ENCODE data around the gene PDZD7.
"Not testable (repeated sequence)": the region's sequence is repeated elsewhere in the genome, so short reads cannot be mapped to it uniquely, and the experiment has no call there.

The PDZD7 gene

DNA sequence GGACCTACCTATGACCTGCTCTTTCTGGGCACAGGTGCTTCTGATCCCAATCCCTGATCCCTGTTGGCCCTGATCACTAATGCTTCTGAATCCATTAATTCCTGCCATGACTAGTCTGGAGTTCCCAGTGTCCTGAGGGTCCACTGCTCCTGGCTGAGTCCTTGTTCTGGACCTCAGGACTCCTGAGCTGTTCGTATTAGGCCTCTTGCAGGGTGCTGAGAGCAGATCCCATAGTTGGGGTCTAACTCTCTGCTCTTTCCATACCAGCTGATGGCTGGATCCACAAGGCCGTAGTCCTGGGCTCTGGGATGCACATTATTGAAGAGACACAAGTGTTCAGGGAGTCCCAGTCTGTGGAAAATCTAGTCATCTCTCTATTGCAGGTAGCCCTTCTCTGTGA, 50.6 kb downstream of the PDZD7 start:
- H3K9me3 Mint-ChIP-seq: no peaks in the 10 kb centered on the region
- no peak overlapping the region for H3K4me3 Mint-ChIP-seq
- H3K36me3 Mint-ChIP-seq: no peaks in the 10 kb centered on the region
- H3K27ac Mint-ChIP-seq: no peak overlapping the region
- H3K27me3 Mint-ChIP-seq: no peaks in the 10 kb centered on the region
- peaks cover under 1% of the 10 kb centered on the region for H3K4me1 Mint-ChIP-seq

DNA sequence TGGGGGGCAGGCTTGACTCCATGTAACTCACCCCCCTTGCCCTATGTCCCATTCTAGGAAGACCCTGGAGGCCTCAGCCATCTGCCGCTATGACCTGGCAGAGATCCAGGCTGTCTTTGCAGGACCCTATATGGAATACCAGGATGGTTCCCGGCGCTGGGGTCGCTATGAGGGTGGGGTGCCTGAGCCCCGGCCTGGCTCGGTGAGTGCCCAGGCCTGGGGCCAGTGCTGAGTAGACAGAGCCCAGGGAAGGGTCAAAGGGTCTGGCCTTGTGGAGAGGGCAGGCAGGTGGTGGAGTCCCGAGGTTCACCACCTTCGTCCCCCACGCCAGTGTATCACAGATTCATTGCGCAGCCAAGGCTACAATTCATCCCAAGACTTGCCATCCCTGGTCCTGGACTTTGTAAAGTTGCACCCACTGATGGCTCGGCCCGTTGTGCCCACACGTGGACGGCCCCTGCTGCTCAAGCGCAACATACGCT, 51.1 kb downstream of the PDZD7 start:
- H3K4me1 Mint-ChIP-seq: no peaks in the 10 kb centered on the region
- H3K36me3 Mint-ChIP-seq: no peaks in the 10 kb centered on the region
- no peak overlapping the region for H3K4me3 Mint-ChIP-seq
- no peaks in the 10 kb centered on the region for H3K9me3 Mint-ChIP-seq
- no peak overlapping the region for H3K27ac Mint-ChIP-seq
- no peaks in the 10 kb centered on the region for H3K27me3 Mint-ChIP-seq

DNA sequence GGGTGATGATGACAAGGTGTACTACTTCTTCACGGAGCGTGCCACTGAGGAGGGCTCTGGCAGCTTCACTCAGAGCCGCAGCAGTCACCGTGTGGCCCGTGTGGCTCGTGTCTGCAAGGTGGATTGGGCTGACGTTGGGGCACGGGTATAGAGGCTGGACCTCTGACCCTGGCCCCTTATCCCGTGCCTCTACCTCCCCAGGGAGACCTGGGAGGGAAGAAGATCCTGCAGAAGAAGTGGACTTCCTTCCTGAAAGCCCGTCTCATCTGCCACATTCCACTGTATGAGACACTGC, 52.1 kb downstream of the PDZD7 start:
- Mint-ChIP-seq H3K9me3 (no peaks in the 10 kb centered on the region), H3K4me3 (no peak overlapping the region), H3K27ac (no peak overlapping the region), H3K4me1 (no peaks in the 10 kb centered on the region), H3K36me3 (no peaks in the 10 kb centered on the region), H3K27me3 (no peaks in the 10 kb centered on the region)

DNA sequence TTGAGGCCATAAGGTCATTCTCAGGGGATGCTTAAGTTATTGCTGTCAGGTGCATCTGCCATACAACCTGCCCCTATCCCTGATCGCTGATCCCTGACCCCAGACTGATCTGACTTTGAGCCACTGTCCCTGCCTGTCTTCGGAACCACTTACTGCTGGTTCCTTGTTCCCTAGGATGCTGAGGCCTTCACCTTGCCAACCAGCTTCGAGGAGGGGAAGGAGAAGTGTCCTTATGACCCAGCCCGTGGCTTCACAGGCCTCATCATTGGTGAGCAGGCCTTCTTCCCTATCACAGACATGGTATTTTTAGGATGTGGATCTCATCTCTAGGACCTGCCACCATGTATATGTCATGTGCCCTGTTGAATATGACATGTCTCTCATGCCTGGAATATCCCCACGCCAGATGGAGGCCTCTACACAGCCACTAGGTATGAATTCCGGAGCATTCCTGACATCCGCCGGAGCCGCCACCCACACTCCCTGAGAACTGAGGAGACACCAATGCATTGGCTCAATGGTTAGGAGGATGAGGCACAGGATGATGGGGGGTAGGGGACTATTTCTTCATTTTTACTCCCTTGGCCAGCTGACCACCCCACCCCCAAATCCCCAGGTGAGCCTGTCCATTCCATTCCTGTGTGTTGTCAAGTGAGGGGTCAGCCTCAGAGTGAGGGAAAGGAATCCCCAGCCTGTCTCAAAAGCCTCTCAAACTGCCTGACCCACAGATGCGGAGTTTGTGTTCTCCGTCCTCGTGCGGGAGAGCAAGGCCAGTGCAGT, 52.6 kb downstream of the PDZD7 start:
- no peak overlapping the region for H3K27ac Mint-ChIP-seq
- H3K27me3 Mint-ChIP-seq: no peaks in the 10 kb centered on the region
- no peaks in the 10 kb centered on the region for H3K4me1 Mint-ChIP-seq
- H3K9me3 Mint-ChIP-seq: no peaks in the 10 kb centered on the region
- H3K4me3 Mint-ChIP-seq: no peak overlapping the region
- no peaks in the 10 kb centered on the region for H3K36me3 Mint-ChIP-seq

DNA sequence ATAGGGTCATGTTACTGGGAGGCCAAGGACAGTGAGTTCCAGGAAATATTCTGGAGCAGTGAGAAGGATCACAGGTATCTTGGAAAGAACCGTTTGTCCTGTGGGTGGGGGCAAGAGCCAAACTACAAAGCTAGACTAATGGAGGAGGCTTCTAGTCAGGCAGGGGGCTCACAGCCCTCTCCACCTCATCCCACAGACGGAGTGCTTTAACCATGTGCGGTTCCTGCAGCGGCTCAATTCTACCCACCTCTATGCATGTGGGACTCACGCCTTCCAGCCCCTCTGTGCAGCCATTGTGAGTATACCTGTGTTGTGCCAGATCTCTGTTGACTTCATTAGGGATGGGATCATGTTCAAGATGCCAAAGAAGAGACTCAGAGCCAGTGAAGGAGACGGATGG, 53.5 kb downstream of the PDZD7 start:
- H3K9me3 Mint-ChIP-seq: no peaks in the 10 kb centered on the region
- no peaks in the 10 kb centered on the region for H3K4me1 Mint-ChIP-seq
- H3K36me3 Mint-ChIP-seq: no peaks in the 10 kb centered on the region
- H3K27me3 Mint-ChIP-seq: no peaks in the 10 kb centered on the region
- H3K27ac Mint-ChIP-seq: no peak overlapping the region
- H3K4me3 Mint-ChIP-seq: no peak overlapping the region

DNA sequence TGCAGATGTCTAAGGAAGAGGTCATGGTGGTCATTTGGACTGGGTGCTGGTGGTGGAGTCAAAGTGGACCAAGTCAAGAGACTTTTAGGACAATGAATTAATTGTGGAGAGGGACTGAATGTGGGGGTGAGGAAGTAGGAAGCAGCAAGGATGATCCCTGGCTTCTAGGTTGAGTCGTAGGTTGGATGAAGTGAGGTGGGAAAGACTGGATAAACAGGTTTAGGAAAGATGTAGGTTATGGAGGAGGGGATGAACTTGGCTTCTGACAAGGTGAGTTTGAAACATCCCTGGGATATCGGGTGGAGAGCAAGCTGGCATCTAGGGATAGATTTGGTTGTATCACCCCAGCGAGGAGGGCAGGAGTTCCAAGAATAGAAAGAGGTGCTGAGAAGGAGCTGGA, 54.0 kb downstream of the PDZD7 start:
- Mint-ChIP-seq H3K9me3 (no peaks in the 10 kb centered on the region), H3K4me3 (no peak overlapping the region), H3K27me3 (no peaks in the 10 kb centered on the region), H3K27ac (no peak overlapping the region), H3K36me3 (no peaks in the 10 kb centered on the region), H3K4me1 (no peaks in the 10 kb centered on the region)

DNA sequence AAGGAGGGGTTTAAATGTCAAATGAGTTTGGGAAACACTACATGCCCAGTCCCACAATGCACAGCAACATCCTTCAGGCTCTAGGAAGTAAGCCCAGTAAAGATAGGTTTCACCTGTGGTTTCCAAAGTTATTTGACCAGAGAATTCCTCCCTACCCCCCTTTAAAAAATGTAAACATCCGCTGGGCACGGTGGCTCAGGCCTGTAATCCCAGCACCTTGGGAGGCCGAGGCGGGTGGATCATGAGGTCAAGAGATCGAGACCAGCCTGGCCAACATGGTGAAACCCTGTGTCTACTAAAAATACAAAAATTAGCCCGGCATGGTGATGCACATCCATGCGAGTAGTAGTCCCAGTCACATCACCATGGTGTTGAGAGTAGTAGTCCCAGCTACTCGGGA, 55.5 kb downstream of the PDZD7 start:
- H3K27ac Mint-ChIP-seq, H3K9me3 Mint-ChIP-seq, H3K4me3 Mint-ChIP-seq, H3K27me3 Mint-ChIP-seq, H3K36me3 Mint-ChIP-seq, H3K4me1 Mint-ChIP-seq: not testable (repeated sequence)

DNA sequence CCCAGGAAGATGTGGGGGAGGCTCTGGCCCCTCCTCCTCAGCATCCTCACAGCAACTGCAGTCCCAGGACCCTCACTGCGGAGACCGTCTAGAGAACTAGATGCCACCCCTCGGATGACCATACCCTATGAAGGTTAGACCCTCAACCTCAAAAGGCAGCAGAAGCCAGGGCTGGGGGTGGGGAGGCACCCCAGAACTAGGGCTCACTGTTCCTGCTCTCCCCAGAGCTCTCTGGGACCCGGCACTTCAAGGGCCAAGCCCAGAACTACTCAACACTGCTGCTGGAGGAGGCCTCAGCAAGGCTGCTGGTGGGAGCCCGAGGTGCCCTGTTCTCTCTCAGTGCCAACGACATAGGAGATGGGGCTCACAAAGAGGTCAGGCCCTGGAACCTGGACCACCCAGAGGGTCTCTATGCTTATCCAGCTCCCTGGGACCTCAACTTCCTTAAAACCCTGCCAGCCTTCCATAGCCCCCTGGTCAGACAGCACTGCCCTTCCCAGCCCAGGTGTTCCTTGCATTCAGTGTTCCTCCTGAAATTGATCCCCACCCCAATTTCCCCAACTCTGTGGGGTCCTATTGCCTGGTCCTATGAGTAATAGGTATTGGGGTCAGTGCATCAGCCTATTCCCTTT, 57.9 kb downstream of the PDZD7 start:
- H3K4me1 Mint-ChIP-seq: peaks cover 15% of the 10 kb centered on the region
- no peak overlapping the region for H3K4me3 Mint-ChIP-seq
- no peak overlapping the region for H3K27ac Mint-ChIP-seq
- no peaks in the 10 kb centered on the region for H3K36me3 Mint-ChIP-seq
- no peaks in the 10 kb centered on the region for H3K9me3 Mint-ChIP-seq
- no peaks in the 10 kb centered on the region for H3K27me3 Mint-ChIP-seq

DNA sequence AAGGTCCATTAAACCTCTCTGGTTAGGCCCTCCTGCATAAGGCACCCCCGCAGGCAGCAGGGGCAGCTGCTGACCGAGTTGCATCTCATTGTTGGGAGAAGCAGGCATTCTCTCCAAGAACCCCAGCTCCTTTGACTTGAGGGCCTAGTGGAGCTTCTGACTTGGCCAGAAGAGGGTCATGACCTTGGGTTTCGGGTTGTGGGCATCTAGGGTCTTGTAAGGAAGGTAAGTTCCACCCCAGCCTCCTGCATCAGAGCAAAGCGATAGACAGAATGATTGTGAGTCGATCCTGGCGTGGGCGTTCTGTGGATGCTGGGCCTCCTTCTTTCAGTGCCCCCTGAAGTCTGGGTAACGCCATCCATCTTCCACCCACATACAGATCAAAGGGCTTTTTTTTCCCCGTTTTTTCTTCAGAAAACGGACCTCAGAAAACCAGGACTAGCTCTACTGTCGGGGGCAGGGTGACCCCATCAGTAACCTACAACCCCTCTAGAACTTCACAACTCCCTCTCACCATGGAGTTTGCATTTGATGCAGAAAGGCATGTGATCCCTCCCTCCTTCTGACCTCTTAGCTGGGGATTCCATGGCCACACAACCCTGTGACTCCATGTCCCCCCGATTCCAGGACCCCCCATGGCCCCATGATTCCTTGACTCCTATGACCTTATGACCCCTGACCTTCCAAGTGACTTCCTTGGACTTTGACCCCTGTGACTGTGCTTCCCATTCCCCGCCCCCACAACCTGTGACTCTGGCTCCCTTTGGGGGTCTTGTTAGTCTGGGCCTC, 58.6 kb downstream of the PDZD7 start:
- H3K4me1 Mint-ChIP-seq: peaks cover 15% of the 10 kb centered on the region
- no peak overlapping the region for H3K4me3 Mint-ChIP-seq
- no peaks in the 10 kb centered on the region for H3K9me3 Mint-ChIP-seq
- no peaks in the 10 kb centered on the region for H3K36me3 Mint-ChIP-seq
- H3K27ac Mint-ChIP-seq: no peak overlapping the region
- no peaks in the 10 kb centered on the region for H3K27me3 Mint-ChIP-seq

DNA sequence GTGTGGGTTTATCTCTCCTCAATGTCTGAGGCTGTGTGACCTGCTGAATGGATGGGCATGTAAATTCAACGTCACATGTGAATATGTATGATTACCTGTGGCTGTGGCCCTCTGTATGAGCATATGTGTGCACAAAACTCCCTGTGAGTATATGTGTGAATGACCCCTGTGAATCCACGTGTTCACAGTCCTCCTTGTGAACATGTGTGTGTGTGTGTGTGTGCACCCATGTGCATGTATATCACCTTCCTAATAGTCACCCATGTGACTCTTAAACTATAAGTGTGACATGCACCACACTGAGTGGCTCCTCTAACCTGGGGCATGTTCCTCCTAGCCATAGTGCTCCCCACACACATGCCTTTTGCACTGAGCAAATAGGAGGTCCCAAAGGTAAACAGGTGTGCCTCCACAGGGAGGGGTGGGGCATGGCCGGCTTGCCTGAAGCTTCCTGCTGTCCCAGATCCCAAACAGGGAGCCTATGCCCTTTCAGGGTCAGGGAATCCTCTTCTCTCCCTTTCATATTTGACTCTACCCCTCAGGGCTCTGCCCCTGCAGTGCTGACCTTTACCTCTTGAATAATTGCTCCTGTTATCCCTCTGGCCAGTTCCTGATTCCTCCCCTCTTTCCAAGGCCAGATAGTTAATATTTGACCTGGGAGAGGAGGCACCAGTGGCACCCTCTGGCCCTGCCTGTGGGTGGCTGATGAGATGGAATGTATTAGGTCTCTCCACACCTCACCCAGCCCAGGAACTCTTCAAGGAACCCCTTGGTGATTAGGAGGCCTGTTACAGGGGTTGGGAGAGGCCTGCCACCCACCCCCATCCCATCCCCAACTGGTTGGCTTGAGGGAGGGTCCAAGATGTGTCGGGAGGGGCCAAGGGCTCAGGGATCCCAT, 59.8 kb downstream of the PDZD7 start:
- H3K27ac Mint-ChIP-seq: no peak overlapping the region
- H3K36me3 Mint-ChIP-seq: no peaks in the 10 kb centered on the region
- no peaks in the 10 kb centered on the region for H3K27me3 Mint-ChIP-seq
- H3K4me1 Mint-ChIP-seq: peaks cover 15% of the 10 kb centered on the region
- H3K9me3 Mint-ChIP-seq: no peaks in the 10 kb centered on the region
- H3K4me3 Mint-ChIP-seq: peak overlapping the region; percentile 66

DNA sequence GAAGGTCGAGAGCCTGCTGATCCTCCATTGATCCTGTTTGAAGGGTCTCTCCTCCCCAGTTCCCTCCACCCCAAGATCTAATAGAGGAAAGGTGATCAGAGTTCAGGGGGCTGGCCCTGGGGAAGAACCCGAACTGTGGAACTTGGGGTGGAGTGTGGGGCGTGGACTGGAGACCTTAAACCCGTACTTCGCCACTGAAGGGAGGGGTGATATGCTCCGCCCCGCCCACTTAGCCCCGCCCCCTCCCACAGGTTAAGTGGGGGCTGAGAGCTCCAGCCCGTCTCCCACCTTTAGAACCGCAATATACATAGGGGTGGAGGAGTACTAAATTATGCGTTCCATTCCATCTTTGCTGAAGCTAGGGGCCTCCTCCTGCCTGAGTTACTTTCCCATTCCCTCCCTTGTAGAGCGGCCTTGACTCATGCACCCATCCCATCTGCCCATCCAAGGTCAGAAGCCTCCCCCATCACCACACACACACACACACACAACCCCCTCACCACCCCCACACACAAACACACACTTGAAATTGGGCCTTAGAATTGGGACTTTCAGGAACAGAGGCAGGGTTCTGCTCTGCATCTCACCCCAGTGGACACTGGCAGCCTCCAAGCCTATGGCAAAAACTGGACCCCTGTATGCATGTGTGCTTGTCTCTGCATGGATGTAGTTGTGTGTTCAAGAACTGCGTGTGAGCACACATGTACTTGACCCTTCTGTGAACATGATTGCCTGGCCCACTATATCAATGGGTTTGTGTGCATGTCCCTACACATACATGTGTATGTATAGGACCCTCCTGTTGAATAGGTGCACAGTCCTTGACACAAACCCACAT, 60.6 kb downstream of the PDZD7 start:
- Mint-ChIP-seq H3K4me1 (peaks cover 15% of the 10 kb centered on the region), H3K27me3 (no peaks in the 10 kb centered on the region), H3K36me3 (peaks cover 3% of the 10 kb centered on the region), H3K27ac (no peak overlapping the region), H3K4me3 (peak overlapping the region; percentile 66), H3K9me3 (no peaks in the 10 kb centered on the region)

DNA sequence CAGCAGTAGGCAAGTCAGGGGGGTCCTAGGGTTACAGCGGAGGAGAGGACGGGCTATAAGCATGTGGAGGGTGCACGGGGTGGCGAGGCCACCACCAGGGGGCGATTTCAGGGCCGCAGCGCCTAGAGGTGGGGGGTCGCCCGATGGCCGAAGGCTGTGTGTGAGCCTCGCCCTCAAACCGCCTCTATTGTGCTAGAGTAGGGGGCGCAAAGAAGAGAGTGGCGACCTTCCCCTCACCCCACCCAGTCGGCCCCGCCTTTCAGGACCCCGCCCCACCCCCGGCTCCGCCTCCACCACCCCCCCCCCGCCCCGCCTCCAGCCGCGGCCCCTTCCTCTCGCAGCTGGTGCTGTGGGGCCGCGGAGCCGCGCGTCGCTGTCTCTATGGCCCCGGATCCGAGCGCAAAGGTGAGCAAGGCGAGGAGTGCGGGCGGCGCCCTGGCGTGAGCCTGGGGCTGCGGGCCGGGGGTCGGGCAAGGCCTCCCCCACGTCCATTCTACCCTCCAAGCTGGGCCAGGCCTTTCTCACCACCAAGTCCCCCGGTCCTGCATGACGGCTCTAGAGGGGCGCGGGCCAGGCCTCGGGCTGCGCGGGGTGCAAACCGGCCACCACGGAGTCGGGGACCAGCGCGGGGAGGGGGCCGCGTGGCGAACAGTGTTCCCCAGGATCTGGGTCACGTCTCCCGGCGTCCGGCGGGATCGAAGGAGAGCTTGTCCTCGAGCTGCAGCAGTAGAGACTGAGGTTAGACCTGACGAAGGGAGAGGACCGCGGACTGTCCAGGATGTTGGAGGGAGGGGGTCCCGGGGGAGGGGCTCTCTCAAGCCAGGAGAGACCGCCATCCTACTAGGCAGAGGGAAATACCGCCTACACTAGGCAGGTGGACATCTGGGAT, 61.5 kb downstream of the PDZD7 start, which contains the start of gene SEMA4G:
TSS of gene SEMA4G (plus strand) at position 318 of the 889 bp plus-strand sequence. CDS start 3,409 bp downstream, outside the sequence.
- Mint-ChIP-seq H3K27me3 (no peaks in the 10 kb centered on the region), H3K27ac (no peak within 1 kb of the TSS), H3K9me3 (no peaks in the 10 kb centered on the region), H3K4me3 (peak within 1 kb of the TSS; percentile 66), H3K4me1 (peaks cover 15% of the 10 kb centered on the region), H3K36me3 (peaks cover 3% of the 10 kb centered on the region)

DNA sequence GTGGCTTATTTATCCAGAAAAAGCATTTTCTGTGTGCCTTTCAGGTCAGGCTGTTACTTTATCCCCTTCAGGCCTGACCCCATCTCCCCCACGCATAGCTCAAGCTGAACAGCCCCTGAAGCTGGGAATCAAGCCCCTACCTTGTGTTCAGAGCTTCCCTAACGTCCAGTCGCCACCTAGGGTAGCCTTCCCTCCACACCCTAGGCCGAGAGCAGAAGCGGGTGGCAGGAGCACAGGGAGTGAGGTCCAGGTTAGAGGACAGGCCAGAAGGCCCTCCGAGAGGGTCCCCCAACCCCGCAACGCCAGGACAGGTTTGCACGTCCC, 62.1 kb downstream of the PDZD7 start:
- peak overlapping the region; percentile 64 for H3K4me3 Mint-ChIP-seq
- no peaks in the 10 kb centered on the region for H3K9me3 Mint-ChIP-seq
- H3K27me3 Mint-ChIP-seq: no peaks in the 10 kb centered on the region
- peaks cover 15% of the 10 kb centered on the region for H3K4me1 Mint-ChIP-seq
- peaks cover 3% of the 10 kb centered on the region for H3K36me3 Mint-ChIP-seq
- no peak overlapping the region for H3K27ac Mint-ChIP-seq

Measured in activated naive CD4-positive, alpha-beta T cell treated with anti-CD3 and anti-CD28 coated beads, Interleukin-2, amount 50 U/mL, for 24 hours (primary cell).